GM12874 (cell line): Measurements from ENCODE around the gene MAPKBP1.

Source experiments
- CTCF ChIP-seq: IDR thresholded peaks from 2 replicates; pipeline ENCODE4 v1.5.1; 2011; ENCODE audit warnings: low read depth, mild to moderate bottlenecking, control low read depth, low read length, moderate library complexity; ENCODE audit not compliant: insufficient read depth

MAPKBP1 gene

DNA sequence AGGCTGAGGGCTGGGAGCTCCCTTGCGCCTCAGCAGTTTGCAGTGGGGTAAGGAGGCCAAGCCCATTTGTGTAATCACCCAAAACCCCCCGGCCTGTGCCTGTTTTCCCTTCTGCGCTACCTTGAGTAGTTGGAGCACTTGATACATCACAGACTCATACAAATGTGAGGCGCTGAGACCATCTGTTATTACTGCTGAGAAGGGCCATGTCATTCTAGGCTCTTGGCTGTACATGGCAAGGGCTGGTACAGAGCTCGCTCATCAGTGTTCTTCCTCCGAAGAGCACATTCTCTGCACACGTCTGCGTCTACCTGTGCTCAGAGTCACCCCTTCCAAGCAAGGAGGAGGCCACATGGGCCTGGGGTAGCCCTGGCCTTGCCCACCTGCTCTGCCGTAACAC is 73.7 kb downstream of the MAPKBP1 start:
- TF ChIP-seq CTCF: no peak

DNA sequence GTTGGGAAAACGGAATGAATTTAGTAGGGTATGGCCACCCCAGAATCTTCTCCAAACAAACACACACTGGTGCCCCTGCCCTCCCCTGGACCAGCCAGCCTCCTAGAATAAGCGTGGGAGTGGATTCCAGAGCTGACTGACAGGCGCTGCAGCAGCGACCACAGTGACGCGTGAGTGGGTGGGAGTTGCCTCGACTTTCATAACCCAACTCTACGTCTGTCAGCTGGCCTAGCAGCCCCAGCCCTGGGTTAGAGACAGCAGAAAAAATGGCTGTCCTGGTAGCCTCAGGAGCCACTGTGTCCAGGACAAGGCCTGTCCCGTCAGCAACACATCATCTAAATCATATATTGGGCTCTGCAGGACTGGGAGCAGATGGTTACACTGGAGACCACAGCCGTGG is 74.3 kb downstream of the MAPKBP1 start:
- no peak for TF ChIP-seq CTCF

- TF ChIP-seq CTCF: no peak
These were observed 74.9 kb downstream of the MAPKBP1 start for GRCh38 chr15:41849204-41849603.

DNA sequence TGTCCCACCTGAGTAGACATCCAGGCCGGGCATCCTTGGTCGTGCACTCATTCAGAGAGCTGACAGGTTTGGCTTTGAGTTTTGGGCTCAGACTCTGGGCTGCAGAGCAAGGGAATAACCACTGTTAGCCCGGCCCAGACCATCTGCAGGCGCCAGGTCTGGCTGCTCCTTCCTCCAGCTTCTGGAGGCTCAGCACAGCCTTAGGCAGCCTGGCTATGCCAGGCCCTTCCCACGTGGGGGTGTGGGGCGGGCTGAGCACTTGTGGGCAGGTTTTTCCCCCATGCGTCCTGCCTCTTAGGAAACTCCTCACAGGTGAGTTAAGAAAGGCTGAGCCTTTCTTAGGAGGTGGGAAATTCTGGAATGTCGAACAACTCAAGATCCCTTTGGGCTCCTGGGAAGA is 75.6 kb downstream of the MAPKBP1 start:
- TF ChIP-seq CTCF: no peak

- TF ChIP-seq CTCF: no peak
These were observed 76.3 kb downstream of the MAPKBP1 start for GRCh38 chr15:41850482-41851166.

DNA sequence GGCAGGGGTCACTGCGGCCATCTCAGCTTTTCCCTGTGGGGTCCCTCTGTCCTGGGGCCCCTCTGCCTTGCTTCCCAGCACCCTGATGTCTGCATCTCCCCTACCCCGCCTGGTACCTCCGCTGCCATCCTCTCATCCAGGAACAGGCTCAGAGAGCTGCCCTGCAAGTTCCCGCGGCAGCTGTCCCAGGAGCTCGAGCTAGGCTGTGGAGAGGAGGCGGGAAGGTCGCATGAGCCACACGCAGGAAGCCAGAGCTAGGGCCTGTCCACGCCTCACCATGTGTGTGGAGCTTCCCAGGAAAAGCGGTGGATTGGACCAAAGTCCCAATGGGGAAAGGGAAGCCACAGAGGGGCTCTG is 76.9 kb downstream of the MAPKBP1 start:
- TF ChIP-seq CTCF: no peak

- TF ChIP-seq CTCF: no peak
These were observed 77.6 kb downstream of the MAPKBP1 start for GRCh38 chr15:41851755-41852370.
